Suprapubic skin (tissue), 4 donors: ENCODE results near the gene MCTP2. TPM values are rescaled to one million over a fixed set of nuclear protein-coding genes. Genes with fewer than 3 reads are reported as not detected.

Source experiments
- DNase-seq, 2 donors: peaks; one replicate each; pipeline ENCODE4 v3.0.0-alpha.2; 2019; ENCODE audit warnings: low spot score in 2 of 2
- H3K27ac ChIP-seq: fragments of 200-600 bp; sonication (generic); one replicate; pipeline ENCODE4 v1.5.1; 2019
- H3K27me3 ChIP-seq: fragments of 200-600 bp; sonication (generic); one replicate; pipeline ENCODE4 v1.5.1; 2019
- H3K36me3 ChIP-seq: fragments of 200-600 bp; sonication (generic); one replicate; pipeline ENCODE4 v1.5.1; 2019
- H3K4me1 ChIP-seq: fragments of 200-600 bp; sonication (generic); one replicate; pipeline ENCODE4 v1.5.1; 2019
- H3K4me3 ChIP-seq: fragments of 200-600 bp; sonication (generic); one replicate; pipeline ENCODE4 v1.5.1; 2019; ENCODE audit warnings: mild to moderate bottlenecking
- H3K9me3 ChIP-seq: fragments of 200-600 bp; sonication (generic); one replicate; pipeline ENCODE4 v1.5.1; 2019
- CTCF ChIP-seq, 2 donors: fragments of 200-600 bp in 1 of 2; fragments of 450-650 bp in 1 of 2; sonication (generic) in 1 of 2; IDR thresholded peaks; one replicate each; pipeline ENCODE4 v1.5.1; 2016 to 2019; ENCODE audit warnings: antibody characterized with exemption in 2 of 2, mild to moderate bottlenecking in 1 of 2, moderate library complexity in 1 of 2
- EP300 ChIP-seq: sonication (generic); formaldehyde crosslinking; IDR thresholded peaks from one replicate; pipeline ENCODE4 v1.6.1; 2017; ENCODE audit warnings: antibody characterized with exemption
- POLR2A ChIP-seq, 2 donors: fragments of 450-650 bp; IDR thresholded peaks; one replicate each; pipeline ENCODE4 v1.6.1; 2017; ENCODE audit warnings: antibody characterized with exemption in 2 of 2, mild to moderate bottlenecking in 2 of 2, moderate library complexity in 2 of 2
- POLR2AphosphoS5 ChIP-seq, 3 donors: sonication (generic); formaldehyde crosslinking; IDR thresholded peaks; one replicate each; pipeline ENCODE4 v1.6.1; 2017; ENCODE audit warnings: antibody characterized with exemption in 3 of 3
- WGBS: methylation state at CpG from one replicate; pipeline ENCODE4 v1.1.5; 2018; 5-methylcytosine and 5-hydroxymethylcytosine counted together
- total RNA-seq, 4 donors: library from RNA; depleted of rRNA; stranded (reverse); fragments of >200 nt; gene quantifications; one replicate each; pipeline ENCODE4 v1.1.0, GENCODE V29; 2016

Gene MCTP2
- total RNA-seq, 4 donors from 2014 or later, result 17.2 to 41.8 (median 20.5) TPM

DNA sequence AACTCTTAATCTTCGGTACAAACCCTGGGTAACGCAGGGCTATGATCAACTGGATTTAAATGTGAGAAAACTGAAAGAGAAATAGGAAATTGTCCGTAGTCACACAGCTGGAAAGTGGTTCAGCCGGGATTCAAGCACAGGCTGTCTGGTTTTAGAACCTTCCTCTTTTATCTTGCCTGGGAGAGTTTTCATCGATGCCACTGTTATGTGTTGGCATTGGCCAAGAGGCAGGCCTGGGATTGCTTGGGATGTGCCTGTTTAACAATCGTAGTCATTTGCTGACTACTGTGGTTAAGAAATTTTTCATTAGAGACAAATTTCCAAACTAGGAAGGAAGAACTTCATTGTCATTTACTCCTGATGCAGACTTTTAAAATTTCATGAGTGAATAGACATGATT lies 4.3 kb downstream of the MCTP2 start:
- Histone ChIP-seq H3K27ac (no peak overlapping the region), H3K36me3 (no peaks in the 10 kb centered on the region), H3K9me3 (no peaks in the 10 kb centered on the region), H3K27me3 (no peaks in the 10 kb centered on the region), H3K4me3 (no peak overlapping the region), H3K4me1 (peaks cover 32% of the 10 kb centered on the region)
- no peak for TF ChIP-seq EP300
- WGBS, result 62% methylated on average over 6 of the region's 6 CpGs
- no peak for DNase-seq

DNA sequence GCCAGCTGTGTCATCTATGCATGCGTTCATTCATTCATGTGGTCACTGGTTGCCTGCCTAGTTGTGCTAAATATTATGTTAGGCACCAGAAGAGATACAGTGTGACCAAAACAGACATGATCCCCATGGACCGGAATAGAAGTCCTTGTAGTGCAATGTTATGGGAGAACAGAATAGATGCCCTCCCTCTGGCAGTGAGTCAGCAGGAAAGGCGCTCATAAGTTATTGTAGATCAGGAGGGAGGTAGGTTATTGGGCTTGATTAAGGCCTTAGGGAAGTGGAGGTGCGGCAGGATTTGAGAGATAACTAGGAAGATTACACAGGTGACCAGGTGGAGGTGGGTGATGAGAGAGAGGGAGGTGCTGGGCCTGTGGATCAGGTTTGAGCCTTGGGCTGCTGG lies 5.2 kb downstream of the MCTP2 start:
- Histone ChIP-seq H3K9me3 (no peaks in the 10 kb centered on the region), H3K4me3 (no peak overlapping the region), H3K4me1 (peaks cover 27% of the 10 kb centered on the region), H3K36me3 (no peaks in the 10 kb centered on the region), H3K27me3 (no peaks in the 10 kb centered on the region), H3K27ac (no peak overlapping the region)
- no peak for TF ChIP-seq POLR2AphosphoS5 (IDR thresholded peaks at IDR 0.05)
- no peak for TF ChIP-seq POLR2A (IDR thresholded peaks at IDR 0.05)
- no peak for TF ChIP-seq CTCF (IDR thresholded peaks at IDR 0.05)
- TF ChIP-seq EP300, result no peak
- DNase-seq, result no peak
- WGBS, result 72% methylated on average over 4 of the region's 4 CpGs

- Histone ChIP-seq H3K4me3 (no peak overlapping the region), H3K36me3 (no peaks in the 10 kb centered on the region), H3K27me3 (no peaks in the 10 kb centered on the region), H3K4me1 (peaks cover 16% of the 10 kb centered on the region), H3K27ac (no peak overlapping the region), H3K9me3 (no peaks in the 10 kb centered on the region)
- WGBS, result 90% methylated on average over 8 of the region's 8 CpGs
- DNase-seq, result no peak
- no peak for TF ChIP-seq POLR2AphosphoS5 (IDR thresholded peaks at IDR 0.05)
- TF ChIP-seq EP300, result no peak
- no peak for TF ChIP-seq CTCF (IDR thresholded peaks at IDR 0.05)
- no peak for TF ChIP-seq POLR2A (IDR thresholded peaks at IDR 0.05)
Measured at GRCh38 chr15:94237903-94238302, 6.5 kb downstream of the MCTP2 start.

DNA sequence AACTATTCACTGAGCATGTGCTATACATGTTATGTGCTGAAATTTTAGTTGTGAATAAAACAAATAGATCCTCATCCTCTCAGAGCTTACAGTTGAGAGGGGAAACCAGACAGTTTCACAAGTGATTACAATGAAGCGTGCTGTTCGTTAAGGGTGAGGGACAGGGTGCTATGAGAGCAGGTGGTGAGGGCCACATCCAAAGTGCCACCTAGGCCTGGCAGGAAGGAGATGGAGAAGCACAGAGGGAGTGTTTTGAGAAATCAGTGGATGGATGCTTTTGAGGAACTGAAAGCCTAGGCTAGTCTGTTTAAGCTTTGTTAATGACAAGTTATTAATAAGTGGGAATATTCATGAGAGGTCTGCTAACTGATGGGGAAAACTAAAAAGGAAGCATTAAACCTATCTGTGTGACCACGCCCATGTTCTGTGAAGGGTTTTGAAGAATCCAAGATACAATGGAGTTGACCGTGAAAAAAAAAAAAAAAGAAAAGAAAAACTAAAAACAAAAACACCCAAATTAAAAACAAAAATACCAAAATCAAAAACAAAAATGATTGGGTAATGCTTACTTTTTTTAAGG lies 7.3 kb downstream of the MCTP2 start:
- 71% methylated on average over 4 of the region's 4 CpGs for WGBS
- no peak overlapping the region for H3K4me3 ChIP-seq
- H3K36me3 ChIP-seq, result no peaks in the 10 kb centered on the region
- no peak for DNase-seq
- no peaks in the 10 kb centered on the region for H3K27me3 ChIP-seq
- H3K9me3 ChIP-seq, result no peaks in the 10 kb centered on the region
- peaks cover 12% of the 10 kb centered on the region for H3K4me1 ChIP-seq
- no peak for TF ChIP-seq EP300
- TF ChIP-seq CTCF (IDR thresholded peaks at IDR 0.05), result no peak
- TF ChIP-seq POLR2A (IDR thresholded peaks at IDR 0.05), result no peak
- no peak for TF ChIP-seq POLR2AphosphoS5 (IDR thresholded peaks at IDR 0.05)
- no peak overlapping the region for H3K27ac ChIP-seq

- H3K4me1 ChIP-seq, result peaks cover 12% of the 10 kb centered on the region
- H3K27me3 ChIP-seq, result no peaks in the 10 kb centered on the region
- H3K36me3 ChIP-seq, result no peaks in the 10 kb centered on the region
- no peak overlapping the region for H3K4me3 ChIP-seq
- TF ChIP-seq POLR2AphosphoS5 (IDR thresholded peaks at IDR 0.05), result no peak
- 35% methylated on average over 2 of the region's 2 CpGs for WGBS
- no peaks in the 10 kb centered on the region for H3K9me3 ChIP-seq
- H3K27ac ChIP-seq, result peak overlapping the region; percentile 48
- no peak for DNase-seq
Measured at GRCh38 chr15:94239474-94239873, 8.1 kb downstream of the MCTP2 start.

DNA sequence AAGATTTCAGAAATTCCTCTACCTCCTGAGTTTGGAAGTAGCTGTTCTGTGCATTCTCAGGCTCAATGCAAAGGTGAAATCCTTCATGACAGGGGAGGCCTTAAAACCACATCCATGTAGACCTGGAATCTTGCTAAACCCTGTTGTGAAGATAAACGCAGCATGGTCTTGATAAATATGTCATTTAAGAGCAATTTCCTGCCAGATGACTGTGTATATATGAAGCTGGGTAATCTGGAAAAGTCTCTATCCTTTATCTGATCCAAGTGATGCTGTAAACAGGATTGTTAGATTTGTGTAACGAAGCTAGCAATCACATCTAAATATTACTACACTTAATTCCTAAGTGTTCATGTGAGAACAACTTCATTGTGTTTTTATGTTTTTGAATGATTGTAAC lies 9.1 kb downstream of the MCTP2 start:
- Histone ChIP-seq H3K4me1 (peaks cover 12% of the 10 kb centered on the region), H3K36me3 (no peaks in the 10 kb centered on the region), H3K9me3 (no peaks in the 10 kb centered on the region), H3K27me3 (no peaks in the 10 kb centered on the region), H3K27ac (no peak overlapping the region), H3K4me3 (no peak overlapping the region)
- no peak for DNase-seq
- TF ChIP-seq EP300 (no peak), CTCF (IDR thresholded peaks at IDR 0.05) (no peak), POLR2AphosphoS5 (IDR thresholded peaks at IDR 0.05) (no peak), POLR2A (IDR thresholded peaks at IDR 0.05) (no peak)
- WGBS, result 43% methylated on average over 2 of the region's 2 CpGs
